Adipose tissue (tissue), 3 donors: ENCODE results near the gene TBC1D12. TPM values are rescaled to one million over a fixed set of nuclear protein-coding genes. Genes with fewer than 3 reads are reported as not detected.
"Not testable (repeated sequence)": the region's sequence is repeated elsewhere in the genome, so short reads cannot be mapped to it uniquely, and the experiment has no call there.

Experiments used
- H3K27ac ChIP-seq: one replicate; pipeline ENCODE4 v1.5.1; 2013; ENCODE audit warnings: low read depth, low read length
- WGBS, 3 donors: extraction: QIAGEN DNeasy Blood & Tissue Kit; methylation state at CpG; one replicate each; pipeline ENCODE4 v1.1.7; 2013; 5-methylcytosine and 5-hydroxymethylcytosine counted together
- polyA plus RNA-seq, 3 donors: library from polyadenylated mRNA; stranded (reverse); fragments of 200-250 nt; gene quantifications; one replicate each; pipeline ENCODE4 v1.2.3, GENCODE V29; 2013
- donor health status: healthy with polysubstance abuse.
- donor health status: Bipolar disorder and iron deficiency.
- donor health status: healthy.

The TBC1D12 gene
- polyA plus RNA-seq, result 1 to 10 TPM; 2.9 to 7.6 (median 4.1) TPM

GRCh38 chr10:94402204-94402842 is at the start of gene TBC1D12:
Gene TBC1D12 (plus strand): TSS chr10:94402541. CDS start chr10:94402614, 73 bp downstream.
- WGBS, 3 donors, result 0 to 1% (median 1%) methylated on average over 51 to 56 of the region's 56 CpGs
- H3K27ac ChIP-seq, result peak within 1 kb of the TSS; percentile 86

DNA sequence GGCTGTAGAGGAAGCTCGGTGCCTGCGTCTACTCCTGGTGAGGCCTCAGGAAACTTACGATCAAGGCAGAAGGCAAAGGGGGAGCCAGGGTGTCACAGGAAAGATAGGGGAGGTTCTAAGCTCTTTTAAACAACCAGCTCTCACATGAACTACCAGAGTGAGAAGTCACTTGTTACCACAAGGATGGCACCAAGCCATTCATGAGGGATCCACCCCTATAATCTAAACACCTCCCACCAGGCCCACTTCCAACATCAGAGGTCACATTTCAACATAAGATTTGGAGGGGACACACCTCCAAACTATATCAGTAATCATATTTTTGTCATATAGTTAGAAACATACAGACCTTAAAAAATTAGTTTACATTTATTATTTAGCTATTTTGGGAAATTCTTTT is 49.0 kb upstream of the TBC1D12 start:
- 92 to 94% (median 93%) methylated on average over 3 of the region's 3 CpGs for WGBS, 3 donors
- H3K27ac ChIP-seq, result no peak overlapping the region

GRCh38 chr10:94355841-94356240 is 46.5 kb upstream of the TBC1D12 start:
- no peak overlapping the region for H3K27ac ChIP-seq
- 92 to 99% (median 95%) methylated on average over 2 of the region's 2 CpGs for WGBS, 3 donors

DNA sequence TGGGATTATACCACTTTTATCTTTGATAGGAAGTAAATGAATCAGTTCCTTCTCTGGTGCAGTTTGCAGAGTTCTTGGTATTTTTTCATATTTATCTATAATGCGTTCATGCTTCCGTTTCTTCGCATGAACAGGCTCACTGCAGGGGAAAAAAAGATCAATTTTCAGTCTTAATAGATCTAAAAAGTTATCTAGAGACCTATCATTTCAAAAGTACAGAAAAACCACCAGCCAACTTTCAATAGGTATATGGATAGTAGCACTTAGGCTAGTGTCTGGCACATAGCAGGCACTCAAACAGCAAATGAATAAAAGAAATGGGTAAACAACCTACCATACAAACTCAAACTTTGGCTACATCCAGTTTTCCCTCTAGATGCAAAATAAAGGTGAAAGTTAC is 45.1 kb upstream of the TBC1D12 start:
- H3K27ac ChIP-seq, result no peak overlapping the region
- 90 to 95% (median 95%) methylated on average over 3 of the region's 3 CpGs for WGBS, 3 donors

DNA sequence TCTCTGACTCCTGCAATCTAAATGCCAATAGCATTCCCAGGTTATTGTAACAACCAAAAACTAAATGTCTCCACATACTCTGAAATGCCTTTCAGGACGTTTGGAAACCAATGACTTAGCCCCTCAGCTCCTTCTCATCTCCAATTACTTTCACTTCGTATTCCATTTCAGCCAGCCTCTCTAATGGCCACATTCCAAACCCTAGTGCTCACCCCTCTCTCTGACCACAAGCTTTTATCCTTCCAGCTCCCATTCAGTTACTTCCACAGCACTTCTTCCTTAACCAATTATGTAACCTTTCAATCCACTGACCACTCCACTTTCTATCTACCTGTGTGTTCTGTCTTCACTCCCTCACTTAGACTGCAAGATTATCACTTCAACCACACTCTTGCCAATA is 43.9 kb upstream of the TBC1D12 start:
- no peak overlapping the region for H3K27ac ChIP-seq
- WGBS, 3 donors, result 57 to 79% (median 74%) methylated on average over 2 of the region's 2 CpGs

GRCh38 chr10:94361171-94361794 is 41.1 kb upstream of the TBC1D12 start:
- H3K27ac ChIP-seq, result no peak overlapping the region
- 66 to 70% (median 66%) methylated on average over 4 of the region's 4 CpGs for WGBS, 3 donors

GRCh38 chr10:94362360-94363250 is 39.7 kb upstream of the TBC1D12 start, which contains the start of gene NOC3L:
Gene NOC3L (minus strand): TSS chr10:94362939. CDS start chr10:94362838, 101 bp downstream.
- WGBS, 3 donors, result 0 to 1% (median 0%) methylated on average over 55 of the region's 55 CpGs
- H3K27ac ChIP-seq, result no peak within 1 kb of the TSS

DNA sequence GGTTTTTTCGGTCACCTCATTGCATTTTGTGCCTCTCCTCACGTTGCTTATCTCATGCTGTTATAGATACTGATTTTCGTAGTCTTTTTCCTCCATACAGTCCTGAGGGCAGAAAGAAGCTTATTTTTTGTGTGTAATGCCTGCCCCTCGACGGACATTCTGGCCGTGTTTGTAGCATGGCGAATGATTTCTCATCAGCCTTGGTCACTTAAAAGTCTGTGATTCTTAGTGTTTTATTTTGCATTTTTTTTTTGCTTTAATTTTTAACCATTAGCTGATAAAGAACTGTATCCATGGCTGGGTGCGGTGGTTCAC is 39.1 kb upstream of the TBC1D12 start:
- WGBS, 3 donors, result 30 to 50% (median 50%) methylated on average over 8 of the region's 8 CpGs

DNA sequence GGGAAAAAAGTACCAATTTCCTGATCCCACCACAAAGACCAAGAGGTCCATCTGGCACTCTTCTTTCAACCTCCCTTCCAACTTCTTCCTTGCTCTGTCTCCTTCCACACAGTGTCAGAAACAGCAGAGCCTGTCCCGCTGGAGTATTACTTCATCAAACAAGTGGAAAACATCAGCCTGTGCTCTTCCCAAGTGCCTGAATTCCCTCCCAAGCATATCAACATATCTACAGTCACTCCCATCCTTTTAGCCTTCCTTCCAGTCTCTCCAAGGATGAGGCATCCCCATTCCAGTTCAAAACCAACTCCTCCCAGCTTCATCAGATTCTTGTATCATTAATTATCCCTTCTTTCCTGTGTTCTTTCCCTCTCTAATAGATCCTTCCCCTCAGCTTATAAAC is 37.9 kb upstream of the TBC1D12 start:
- no peak overlapping the region for H3K27ac ChIP-seq
- WGBS, 3 donors, result 54 to 90% (median 70%) methylated on average over 1 of the region's 1 CpG

More for the DNA sequence above, 39.1 kb upstream of the TBC1D12 start:
- H3K27ac ChIP-seq, result no peak overlapping the region

GRCh38 chr10:94366382-94366781 is 36.0 kb upstream of the TBC1D12 start:
- WGBS, 3 donors, result 89 to 92% (median 90%) methylated on average over 3 of the region's 3 CpGs
- no peak overlapping the region for H3K27ac ChIP-seq

DNA sequence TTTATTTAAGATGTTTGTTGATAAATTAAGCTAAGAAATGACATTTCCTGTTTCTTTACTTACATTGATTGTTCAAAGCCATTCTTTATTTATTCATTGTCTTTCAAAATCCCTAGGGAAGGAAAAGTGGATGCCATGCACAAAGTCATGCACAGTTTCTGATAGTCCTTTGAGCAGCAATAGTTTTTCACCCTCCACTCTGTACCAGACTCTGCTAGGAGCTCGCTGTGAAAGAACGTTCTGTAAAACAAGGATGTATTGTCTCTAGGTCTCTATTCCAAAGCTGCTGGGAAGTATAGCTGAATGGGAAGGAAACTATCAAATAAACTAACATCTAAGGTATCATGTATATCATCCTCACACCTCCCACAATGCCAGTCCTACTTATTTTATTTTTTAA is 31.8 kb upstream of the TBC1D12 start:
- WGBS, 3 donors, result 55 to 66% (median 57%) methylated on average over 2 of the region's 2 CpGs
- H3K27ac ChIP-seq, result no peak overlapping the region

GRCh38 chr10:94375374-94375773 is 27.0 kb upstream of the TBC1D12 start:
- no peak overlapping the region for H3K27ac ChIP-seq
- WGBS, 3 donors, result 88 to 95% (median 91%) methylated on average over 1 of the region's 1 CpG

- 72 to 89% (median 87%) methylated on average over 2 of the region's 2 CpGs for WGBS, 3 donors
- no peak overlapping the region for H3K27ac ChIP-seq
Measured at GRCh38 chr10:94376865-94377264, 25.5 kb upstream of the TBC1D12 start.

GRCh38 chr10:94383530-94383929 is 18.8 kb upstream of the TBC1D12 start:
- WGBS, 3 donors, result 67 to 94% (median 67%) methylated on average over 2 of the region's 2 CpGs
- H3K27ac ChIP-seq, result no peak overlapping the region

DNA sequence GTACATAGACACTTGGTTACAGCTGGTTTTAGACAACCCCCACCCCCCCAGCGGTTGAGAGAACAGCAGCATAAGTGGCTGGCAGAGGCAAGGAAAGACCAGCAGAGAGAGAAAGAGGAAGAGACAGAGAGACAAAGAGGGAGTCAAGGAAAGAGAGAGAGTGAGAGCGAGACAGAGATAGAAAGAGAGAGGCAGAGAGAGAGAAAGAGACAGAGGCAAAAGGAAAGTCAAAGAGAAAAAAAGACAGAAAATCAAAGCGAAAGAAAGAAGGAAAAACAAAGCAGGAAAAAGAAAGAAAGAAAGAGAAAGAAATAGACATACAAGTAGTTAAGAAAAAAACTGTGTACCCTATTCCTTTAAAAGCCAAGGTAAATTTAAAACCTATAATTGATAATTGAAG is 16.6 kb upstream of the TBC1D12 start:
- 94 to 95% (median 95%) methylated on average over 3 of the region's 3 CpGs for WGBS, 3 donors
- H3K27ac ChIP-seq, result not testable (repeated sequence)

DNA sequence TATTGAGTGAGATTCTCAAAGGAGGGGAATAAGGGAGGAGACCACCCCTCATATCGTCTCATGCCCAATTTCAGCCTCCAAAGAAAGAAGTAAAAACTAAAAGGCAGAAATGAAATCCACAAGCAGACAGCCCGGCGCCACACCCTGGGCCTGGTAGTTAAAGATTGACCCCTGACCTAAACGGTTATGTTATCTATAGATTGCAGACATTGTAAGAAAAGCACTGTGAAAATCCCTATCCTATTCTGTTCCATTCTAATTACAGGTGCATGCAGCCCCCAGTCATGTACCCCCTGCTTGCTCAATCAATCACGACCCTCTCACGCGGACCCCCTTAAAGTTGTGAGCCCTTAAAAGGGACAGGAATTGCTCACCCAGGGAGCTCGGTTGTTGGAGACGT is 10.2 kb upstream of the TBC1D12 start:
- H3K27ac ChIP-seq, result not testable (repeated sequence)
- 77 to 86% (median 86%) methylated on average over 9 of the region's 9 CpGs for WGBS, 3 donors

DNA sequence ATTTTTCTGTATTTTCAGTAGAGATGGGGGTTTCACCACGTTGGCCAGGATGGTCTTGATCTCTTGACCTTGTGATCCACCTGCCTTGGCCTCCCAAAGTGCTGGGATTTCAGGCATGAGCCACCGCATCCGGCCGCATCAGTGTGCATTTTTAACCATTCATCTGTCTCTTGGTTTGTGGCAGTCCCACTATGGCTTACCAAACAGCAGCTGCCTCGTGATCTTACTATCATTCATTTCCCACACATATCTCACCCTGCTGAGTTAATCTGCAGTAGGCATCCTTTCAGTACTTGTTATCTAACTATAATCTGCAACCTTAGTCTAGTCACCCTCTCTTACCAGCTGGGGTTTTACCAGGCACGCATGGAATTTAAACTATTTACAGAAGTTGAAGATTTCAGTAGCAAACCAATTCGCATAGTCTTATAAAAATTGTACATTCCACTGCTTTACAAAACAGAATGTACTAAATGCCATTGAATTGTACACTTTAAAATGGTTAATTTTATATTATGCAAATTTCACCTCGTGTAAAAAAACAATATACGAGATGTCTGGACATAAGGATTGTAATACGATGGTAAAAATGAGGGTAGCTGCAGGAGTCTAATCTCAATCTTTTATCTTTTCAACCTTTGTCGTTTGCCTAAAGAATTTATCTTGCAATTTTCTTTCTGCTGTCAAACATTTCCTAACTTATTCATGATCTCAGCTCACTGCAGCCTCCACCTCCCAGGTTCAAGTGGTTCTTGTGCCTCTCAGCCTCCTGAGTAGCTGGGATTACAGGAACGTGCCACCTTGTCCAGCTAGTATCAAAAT is 4.6 kb upstream of the TBC1D12 start:
- 48 to 67% (median 65%) methylated on average over 12 of the region's 12 CpGs for WGBS, 3 donors
- no peak overlapping the region for H3K27ac ChIP-seq

- H3K27ac ChIP-seq, result no peak overlapping the region
- WGBS, 3 donors, result 89 to 92% (median 91%) methylated on average over 6 of the region's 6 CpGs
Measured at GRCh38 chr10:94398762-94399161, 3.6 kb upstream of the TBC1D12 start.
